Epithelial cell of proximal tubule (primary cell): ENCODE results near the gene LRRC8D. TPM values are rescaled to one million over a fixed set of nuclear protein-coding genes. Genes with fewer than 3 reads are reported as not detected.
A peak's percentile ranks its signal among the peaks of the same experiment; 100 is the strongest.

ENCODE experiments used
- DNase-seq: peaks from one replicate; pipeline ENCODE4 v3.0.0-alpha.2; 2011; ENCODE audit warnings: low read depth
- H3K4me3 ChIP-seq: 2 replicates; pipeline ENCODE4 v1.5.1; 2011; ENCODE audit warnings: low read depth, mild to moderate bottlenecking, low read length
- total RNA-seq: library from RNA; depleted of rRNA; stranded (reverse); fragments of >200 nt; gene quantifications from 2 replicates; pipeline ENCODE4 v1.2.3, GENCODE V29; 2015
- TF ChIP-seq, protein P1 (sequence below): conservative IDR thresholded peaks from 2 replicates; pipeline ENCODE4 v1.5.1; 2012; ENCODE audit warnings: low read depth, mild to moderate bottlenecking, low read length

LRRC8D gene
- total RNA-seq, 1 donor from 2014 or later = 33.8 TPM

DNA sequence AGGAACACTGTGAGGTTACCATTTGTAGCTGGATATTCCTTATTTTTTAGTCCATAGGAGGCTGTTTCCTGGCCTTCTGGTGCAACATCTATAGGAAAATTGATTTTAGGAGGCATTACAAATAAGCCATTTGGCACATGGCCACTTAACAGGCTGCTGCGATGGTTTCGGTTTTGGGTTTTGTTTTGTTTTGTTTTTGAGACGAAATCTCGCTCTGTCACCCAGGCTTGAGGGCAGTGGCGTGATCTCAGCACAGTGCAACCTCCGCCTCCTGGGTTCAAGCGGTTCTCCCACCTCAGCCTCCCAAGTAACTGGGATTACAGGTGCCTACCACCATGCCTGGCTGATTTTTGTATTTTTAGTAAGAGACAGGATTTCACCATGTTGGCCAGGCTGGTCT lies 20.1 kb upstream of the LRRC8D start:
- TF ChIP-seq, protein P1, sequence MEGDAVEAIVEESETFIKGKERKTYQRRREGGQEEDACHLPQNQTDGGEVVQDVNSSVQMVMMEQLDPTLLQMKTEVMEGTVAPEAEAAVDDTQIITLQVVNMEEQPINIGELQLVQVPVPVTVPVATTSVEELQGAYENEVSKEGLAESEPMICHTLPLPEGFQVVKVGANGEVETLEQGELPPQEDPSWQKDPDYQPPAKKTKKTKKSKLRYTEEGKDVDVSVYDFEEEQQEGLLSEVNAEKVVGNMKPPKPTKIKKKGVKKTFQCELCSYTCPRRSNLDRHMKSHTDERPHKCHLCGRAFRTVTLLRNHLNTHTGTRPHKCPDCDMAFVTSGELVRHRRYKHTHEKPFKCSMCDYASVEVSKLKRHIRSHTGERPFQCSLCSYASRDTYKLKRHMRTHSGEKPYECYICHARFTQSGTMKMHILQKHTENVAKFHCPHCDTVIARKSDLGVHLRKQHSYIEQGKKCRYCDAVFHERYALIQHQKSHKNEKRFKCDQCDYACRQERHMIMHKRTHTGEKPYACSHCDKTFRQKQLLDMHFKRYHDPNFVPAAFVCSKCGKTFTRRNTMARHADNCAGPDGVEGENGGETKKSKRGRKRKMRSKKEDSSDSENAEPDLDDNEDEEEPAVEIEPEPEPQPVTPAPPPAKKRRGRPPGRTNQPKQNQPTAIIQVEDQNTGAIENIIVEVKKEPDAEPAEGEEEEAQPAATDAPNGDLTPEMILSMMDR = no peak
- no peak overlapping the region for H3K4me3 ChIP-seq
- DNase-seq = no peak

DNA sequence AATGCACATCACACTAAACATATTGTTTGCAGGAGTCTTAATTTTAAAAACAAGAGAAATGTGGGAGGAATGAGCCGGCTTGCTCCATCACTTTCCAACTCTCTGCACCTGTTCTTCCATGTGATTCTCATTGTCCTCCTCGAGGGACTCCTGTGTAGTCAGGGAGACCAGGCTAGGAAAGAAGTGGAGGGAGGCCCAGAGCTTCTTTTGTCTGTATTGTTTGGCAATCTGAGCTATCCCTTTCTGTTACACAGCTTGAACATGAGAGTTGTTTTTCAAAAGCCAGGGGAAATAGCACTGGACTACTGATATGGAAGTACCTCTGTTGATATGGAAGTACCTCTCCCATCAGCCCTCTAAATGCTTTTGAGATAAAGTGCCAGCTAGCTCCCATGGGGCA lies 18.8 kb upstream of the LRRC8D start:
- TF ChIP-seq, protein P1 = no peak
- DNase-seq = no peak

DNA sequence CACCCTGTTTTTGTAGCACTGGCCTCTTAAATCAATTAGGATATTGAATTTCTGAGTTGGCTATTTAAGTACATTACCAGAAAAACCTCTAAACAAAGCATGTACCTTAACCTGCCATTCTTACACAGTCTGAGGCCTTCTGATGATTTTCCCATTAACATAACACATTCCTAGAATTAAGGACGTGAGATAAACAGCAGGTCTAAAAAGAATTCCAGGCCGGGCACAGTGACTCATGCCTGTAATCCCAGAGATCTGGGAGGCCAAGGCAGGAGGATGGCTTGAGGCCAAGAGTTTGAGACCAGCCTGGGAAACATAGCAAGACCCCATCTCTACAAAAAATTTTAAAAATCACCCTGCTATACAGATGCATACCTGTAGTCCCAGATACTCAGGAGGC lies 18.0 kb upstream of the LRRC8D start:
- H3K4me3 ChIP-seq = no peak overlapping the region
- no peak for DNase-seq
- TF ChIP-seq, protein P1 = no peak

More for the DNA sequence above, 18.8 kb upstream of the LRRC8D start:
- no peak overlapping the region for H3K4me3 ChIP-seq

DNA sequence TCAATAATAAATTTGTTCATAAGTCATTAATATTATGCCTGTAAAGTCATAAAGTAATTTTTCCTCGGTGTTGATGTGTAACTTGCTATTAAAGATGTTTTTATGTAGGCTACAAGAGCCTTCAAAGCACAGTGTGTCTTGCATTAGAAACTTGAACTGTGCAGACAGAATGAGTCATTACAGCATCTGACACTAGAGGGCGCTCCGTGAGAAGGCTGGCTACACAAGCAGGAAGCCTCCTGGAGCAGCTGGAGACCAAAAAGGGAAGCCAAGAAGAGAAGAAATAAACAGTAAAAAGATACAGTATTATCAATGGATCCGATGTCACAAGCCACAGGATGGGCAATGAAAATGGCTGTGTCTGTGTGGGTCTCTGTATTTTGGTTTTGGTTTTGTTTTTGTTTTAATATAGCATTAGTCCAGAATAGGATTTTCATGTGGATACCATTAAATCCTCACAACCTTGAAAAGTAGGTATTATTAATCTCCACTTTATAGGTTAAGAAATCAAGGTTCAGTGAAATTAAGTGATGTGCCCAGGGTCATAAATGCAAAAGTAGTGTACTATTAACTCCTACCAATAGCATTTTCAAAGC lies 16.1 kb upstream of the LRRC8D start:
- DNase-seq = no peak
- H3K4me3 ChIP-seq = no peak overlapping the region
- TF ChIP-seq, protein P1 = peak; percentile 97

DNA sequence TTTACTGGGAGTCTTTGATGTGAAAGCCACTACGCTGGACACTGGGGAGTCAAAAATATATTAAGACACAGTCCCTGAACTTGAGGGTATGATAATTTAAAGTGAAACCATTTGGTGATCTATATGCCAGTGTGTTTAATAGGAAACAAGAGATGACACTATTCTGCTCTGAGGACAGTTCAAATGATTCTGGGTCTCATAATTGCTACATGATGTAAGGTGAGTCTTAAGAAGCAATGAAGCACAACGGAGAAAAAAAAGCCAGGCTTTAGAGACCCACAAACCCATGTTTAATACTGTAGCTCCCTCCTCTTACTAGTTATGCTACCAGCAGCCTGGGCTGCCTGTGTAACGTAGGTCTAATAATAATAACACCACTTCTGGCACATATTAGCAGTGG lies 14.2 kb upstream of the LRRC8D start:
- TF ChIP-seq, protein P1 = no peak
- H3K4me3 ChIP-seq = no peak overlapping the region
- no peak for DNase-seq

DNA sequence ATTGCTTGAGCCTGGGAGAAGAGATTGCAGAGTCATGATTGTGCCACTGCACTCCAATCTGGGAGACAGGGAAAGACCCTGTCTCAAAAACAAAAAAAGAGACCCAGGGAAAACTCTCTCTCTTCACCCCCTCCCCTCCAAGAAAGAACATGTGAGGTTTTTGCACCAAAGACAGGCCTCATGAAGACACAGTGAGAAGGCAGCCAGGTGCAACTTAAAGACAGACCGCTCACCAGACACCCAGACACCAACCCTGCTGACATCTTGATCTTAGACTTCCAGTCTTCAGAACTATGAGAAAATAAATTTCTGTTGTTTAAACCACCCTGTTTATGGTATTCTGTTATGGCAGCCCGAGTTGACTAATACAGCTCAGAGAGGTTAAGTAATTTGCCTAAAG lies 13.3 kb upstream of the LRRC8D start:
- no peak overlapping the region for H3K4me3 ChIP-seq
- no peak for DNase-seq
- TF ChIP-seq, protein P1 = no peak

DNA sequence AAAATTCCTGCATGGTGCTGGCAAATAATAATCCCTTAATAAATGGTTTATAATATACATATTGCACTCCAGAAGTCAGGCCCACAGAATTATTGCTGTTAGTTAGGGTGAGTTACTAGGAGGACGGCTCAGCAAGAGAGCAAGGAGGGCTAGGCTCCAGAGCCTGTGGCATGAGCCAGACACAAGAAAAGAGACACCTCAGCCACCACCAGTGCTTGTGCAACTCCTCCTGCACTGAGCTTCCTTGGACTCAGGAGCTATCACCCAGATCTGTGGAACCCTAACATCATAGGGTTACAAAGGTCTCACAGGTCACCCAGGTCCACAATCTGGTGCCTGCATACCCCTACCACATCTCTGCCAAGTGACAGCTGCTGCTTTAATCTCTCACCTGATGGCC lies 12.8 kb upstream of the LRRC8D start:
- no peak overlapping the region for H3K4me3 ChIP-seq
- TF ChIP-seq, protein P1 = no peak
- no peak for DNase-seq
